Vagina (tissue), 2 donors: ENCODE data around the gene ZNF688. TPM values are rescaled to one million over a fixed set of nuclear protein-coding genes. Genes with fewer than 3 reads are reported as not detected.

Experiments
- DNase-seq, 2 donors: peaks; one replicate each; pipeline ENCODE4 v3.0.0-alpha.2; 2017; ENCODE audit errors: extremely low spot score in 2 of 2
- H3K27ac ChIP-seq: fragments of 200-600 bp; sonication (generic); one replicate; pipeline ENCODE4 v1.5.1; 2019
- H3K27me3 ChIP-seq: fragments of 200-600 bp; sonication (generic); one replicate; pipeline ENCODE4 v1.5.1; 2019
- H3K36me3 ChIP-seq, 2 donors: fragments of 200-600 bp; sonication (generic); one replicate each; pipeline ENCODE4 v1.5.1; 2017 to 2019
- H3K4me1 ChIP-seq: fragments of 200-600 bp; sonication (generic); one replicate; pipeline ENCODE4 v1.5.1; 2019
- H3K4me3 ChIP-seq, 2 donors: fragments of 200-600 bp; sonication (generic); 1 replicate in 1 of 2; 2 replicates in 1 of 2; pipeline ENCODE4 v1.5.1; 2016 to 2019
- H3K9me3 ChIP-seq: fragments of 200-600 bp; sonication (generic); one replicate; pipeline ENCODE4 v1.5.1; 2019
- CTCF ChIP-seq, 3 experiments: fragments of 450-650 bp in 2 of 3; fragments of 200-600 bp in 1 of 3; sonication (generic) in 1 of 3; IDR thresholded peaks; one replicate each; pipeline ENCODE4 v1.5.1; 2017 to 2019; ENCODE audit warnings: antibody characterized with exemption in 3 of 3, mild to moderate bottlenecking in 2 of 3, moderate library complexity in 2 of 3
- POLR2A ChIP-seq, 2 donors: fragments of 450-650 bp; IDR thresholded peaks; one replicate each; pipeline ENCODE4 v1.6.1; 2017; ENCODE audit warnings: antibody characterized with exemption in 2 of 2, mild to moderate bottlenecking in 2 of 2, moderate library complexity in 2 of 2
- POLR2AphosphoS5 ChIP-seq, 2 donors: sonication (generic); formaldehyde crosslinking; IDR thresholded peaks; one replicate each; pipeline ENCODE4 v1.9.0; 2017; ENCODE audit warnings: antibody characterized with exemption in 2 of 2, mild to moderate bottlenecking in 2 of 2, low read depth in 1 of 2; ENCODE audit not compliant: insufficient read depth in 1 of 2
- intact Hi-C: fragments of 100-400 bp; cut with DNase I; formaldehyde crosslinking; loops from one replicate; pipeline ENCODE4 v1.15.1; 2023
- total RNA-seq: library from RNA; depleted of rRNA; stranded (reverse); fragments of >200 nt; gene quantifications from one replicate; pipeline ENCODE4 v1.2.3, GENCODE V29; 2016

Gene ZNF688
- total RNA-seq, 1 donor from 2014 or later: 20.1 TPM

- DNase-seq: no peak
- H3K27ac ChIP-seq: no peak overlapping the region
- TF ChIP-seq POLR2AphosphoS5 (IDR thresholded peaks at IDR 0.05; ENCODE audit: insufficient read depth in 1 of 2, low read depth in 1 of 2): no peak
- TF ChIP-seq CTCF (IDR thresholded peaks at IDR 0.05): no peak
- intact Hi-C loops: no loop called here
- H3K27me3 ChIP-seq: no peaks in the 10 kb centered on the region
- H3K9me3 ChIP-seq: no peaks in the 10 kb centered on the region
- no peak overlapping the region for H3K4me3 ChIP-seq
- peaks cover 39% of the 10 kb centered on the region for H3K4me1 ChIP-seq
- H3K36me3 ChIP-seq: peaks cover 0 to 54% of the 10 kb centered on the region in 2 donors
Observed at GRCh38 chr16:30605158-30605557, 33.6 kb upstream of the ZNF688 start.

GRCh38 chr16:30604316-30604947 is 32.9 kb upstream of the ZNF688 start:
- Histone ChIP-seq H3K27ac (no peak overlapping the region), H3K9me3 (no peaks in the 10 kb centered on the region), H3K4me1 (peaks cover 39% of the 10 kb centered on the region), H3K27me3 (no peaks in the 10 kb centered on the region), H3K36me3 (peaks cover 0 to 54% of the 10 kb centered on the region in 2 donors), H3K4me3 (no peak overlapping the region)
- intact Hi-C loops: no loop called here
- TF ChIP-seq CTCF (IDR thresholded peaks at IDR 0.05): no peak
- TF ChIP-seq POLR2A (IDR thresholded peaks at IDR 0.05): no peak
- TF ChIP-seq POLR2AphosphoS5 (IDR thresholded peaks at IDR 0.05; ENCODE audit: insufficient read depth in 1 of 2, low read depth in 1 of 2): no peak
- no peak for DNase-seq

- Histone ChIP-seq H3K36me3 (peaks cover 0 to 54% of the 10 kb centered on the region in 2 donors), H3K27me3 (no peaks in the 10 kb centered on the region), H3K9me3 (no peaks in the 10 kb centered on the region), H3K27ac (no peak overlapping the region), H3K4me3 (no peak overlapping the region), H3K4me1 (peaks cover 34% of the 10 kb centered on the region)
- no peak for TF ChIP-seq CTCF (IDR thresholded peaks at IDR 0.05)
- TF ChIP-seq POLR2AphosphoS5 (IDR thresholded peaks at IDR 0.05; ENCODE audit: insufficient read depth in 1 of 2, low read depth in 1 of 2): no peak
- TF ChIP-seq POLR2A (IDR thresholded peaks at IDR 0.05): no peak
- no peak for DNase-seq
- intact Hi-C loops: no loop called here
Observed at GRCh38 chr16:30603945-30604315, 32.4 kb upstream of the ZNF688 start.

- Histone ChIP-seq H3K4me3 (no peak overlapping the region), H3K36me3 (peaks cover 0 to 50% of the 10 kb centered on the region in 2 donors), H3K9me3 (no peaks in the 10 kb centered on the region), H3K4me1 (peaks cover 22% of the 10 kb centered on the region), H3K27me3 (no peaks in the 10 kb centered on the region), H3K27ac (no peak overlapping the region)
- intact Hi-C loops: no loop called here
- no peak for DNase-seq
- no peak for TF ChIP-seq CTCF (IDR thresholded peaks at IDR 0.05)
Observed at GRCh38 chr16:30602616-30603277, 31.2 kb upstream of the ZNF688 start.

GRCh38 chr16:30601966-30602365 is 30.5 kb upstream of the ZNF688 start:
- intact Hi-C loops: no loop called here
- Histone ChIP-seq H3K4me1 (peaks cover 21% of the 10 kb centered on the region), H3K27ac (peak overlapping the region; percentile 20), H3K4me3 (no peak overlapping the region), H3K9me3 (no peaks in the 10 kb centered on the region), H3K36me3 (peaks cover 0 to 44% of the 10 kb centered on the region in 2 donors), H3K27me3 (no peaks in the 10 kb centered on the region)
- no peak for DNase-seq
- TF ChIP-seq POLR2A (IDR thresholded peaks at IDR 0.05): no peak
- TF ChIP-seq CTCF (IDR thresholded peaks at IDR 0.05): no peak
- no peak for TF ChIP-seq POLR2AphosphoS5 (IDR thresholded peaks at IDR 0.05; ENCODE audit: insufficient read depth in 1 of 2, low read depth in 1 of 2)
